Sigmoid colon (tissue), 7 donors: ENCODE data around the gene LPA. TPM values are rescaled to one million over a fixed set of nuclear protein-coding genes. Genes with fewer than 3 reads are reported as not detected.
"Not testable (repeated sequence)": the region's sequence is repeated elsewhere in the genome, so short reads cannot be mapped to it uniquely, and the experiment has no call there.

Source experiments
- DNase-seq: peaks from one replicate; pipeline ENCODE4 v3.0.0-alpha.2; 2019
- H3K27ac ChIP-seq, 4 donors: fragments of 200-600 bp; sonication (generic); one replicate each; pipeline ENCODE4 v1.5.1; 2016 to 2019; ENCODE audit warnings: mild to moderate bottlenecking in 1 of 4
- H3K27me3 ChIP-seq, 3 donors: fragments of 200-600 bp; sonication (generic); one replicate each; pipeline ENCODE4 v1.5.1; 2019; ENCODE audit warnings: mild to moderate bottlenecking in 1 of 3
- H3K36me3 ChIP-seq, 4 donors: fragments of 200-600 bp; sonication (generic); one replicate each; pipeline ENCODE4 v1.5.1; 2016 to 2019
- H3K4me1 ChIP-seq, 4 donors: fragments of 200-600 bp; sonication (generic); one replicate each; pipeline ENCODE4 v1.5.1; 2017 to 2019
- H3K4me3 ChIP-seq, 4 donors: fragments of 200-600 bp; sonication (generic); one replicate each; pipeline ENCODE4 v1.5.1; 2017 to 2019; ENCODE audit warnings: mild to moderate bottlenecking in 2 of 4, moderate library complexity in 1 of 4
- H3K9me3 ChIP-seq, 4 donors: fragments of 200-600 bp in 3 of 4; sonication (generic) in 3 of 4; one replicate each; pipeline versions ENCODE4 v1.5.1 to v1.6.1; 2013 to 2019
- CTCF ChIP-seq, 4 experiments: fragments of 450-650 bp in 3 of 4; fragments of 200-600 bp in 1 of 4; IDR thresholded peaks; one replicate each; pipeline ENCODE4 v1.5.1; 2016 to 2019; ENCODE audit warnings: antibody characterized with exemption in 4 of 4, mild to moderate bottlenecking in 3 of 4, moderate library complexity in 2 of 4
- EP300 ChIP-seq, 4 donors: sonication (generic); formaldehyde crosslinking; IDR thresholded peaks; one replicate each; pipeline ENCODE4 v1.6.1; 2017; ENCODE audit warnings: antibody characterized with exemption in 4 of 4
- POLR2A ChIP-seq, 2 donors: fragments of 450-650 bp; IDR thresholded peaks; one replicate each; pipeline ENCODE4 v1.6.1; 2016; ENCODE audit warnings: antibody characterized with exemption in 2 of 2, mild to moderate bottlenecking in 2 of 2, moderate library complexity in 2 of 2
- POLR2AphosphoS5 ChIP-seq, 4 donors: sonication (generic); formaldehyde crosslinking; IDR thresholded peaks; one replicate each; pipeline ENCODE4 v1.6.1; 2017; ENCODE audit warnings: antibody characterized with exemption in 4 of 4
- WGBS, 2 donors: extraction: QIAGEN DNeasy Blood & Tissue Kit; methylation state at CpG; one replicate each; pipeline ENCODE4 v1.1.7; 2013; 5-methylcytosine and 5-hydroxymethylcytosine counted together
- intact Hi-C: fragments of 100-400 bp; cut with DNase I; formaldehyde crosslinking; loops from one replicate; pipeline ENCODE4 v1.15.1; 2023
- polyA plus RNA-seq, 3 donors: library from polyadenylated mRNA; stranded (reverse); fragments of 200-250 nt; gene quantifications; one replicate each; pipeline ENCODE4 v1.2.3, GENCODE V29; 2013
- total RNA-seq, 4 donors: library from RNA; depleted of rRNA; stranded (reverse); fragments of >200 nt; gene quantifications; one replicate each; pipeline ENCODE4 v1.1.0, GENCODE V29; 2016
- donor health status: healthy with polysubstance abuse.
- donor health status: Bipolar disorder and iron deficiency.
- donor health status: healthy.

LPA gene
- total and polyA plus RNA-seq, 7 donors: 0.01 TPM; not detected in 6

DNA sequence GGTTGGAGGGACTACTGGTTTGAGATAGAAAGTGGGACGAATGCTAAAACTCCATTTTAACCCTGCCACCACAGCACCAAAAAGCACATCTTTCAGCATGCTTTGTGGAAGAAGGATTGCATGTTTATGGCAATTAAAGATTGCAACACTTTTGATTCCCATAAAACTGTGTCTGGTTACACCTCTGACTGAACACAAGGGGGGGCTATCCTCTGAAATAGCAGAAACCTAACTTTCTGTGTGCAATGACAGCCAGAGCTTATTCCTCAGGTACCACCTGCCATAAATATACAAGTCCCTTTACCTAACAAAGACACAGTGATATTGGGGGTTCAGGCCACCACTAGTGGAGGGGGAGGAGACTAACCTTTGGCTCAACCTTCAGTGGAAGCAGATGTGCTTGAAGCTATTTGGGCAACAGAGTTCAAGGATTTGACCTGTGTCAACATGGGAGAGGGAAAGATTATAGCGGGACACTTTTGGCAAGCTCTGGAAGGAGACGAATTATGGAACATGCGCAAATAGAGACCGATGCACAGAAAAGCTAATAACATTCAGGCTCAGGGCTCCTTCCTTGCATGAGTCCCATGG lies 28.4 kb upstream of the LPA start:
- H3K27me3 ChIP-seq: no peaks in the 10 kb centered on the region
- no peak for DNase-seq
- H3K36me3 ChIP-seq: no peaks in the 10 kb centered on the region
- TF ChIP-seq POLR2A (IDR thresholded peaks at IDR 0.05): no peak
- no peak overlapping the region for H3K4me3 ChIP-seq
- 81 to 91% methylated on average over 5 of the region's 5 CpGs for WGBS, 2 donors
- no peaks in the 10 kb centered on the region for H3K4me1 ChIP-seq
- intact Hi-C loops: no loop called here
- no peaks in the 10 kb centered on the region for H3K9me3 ChIP-seq
- H3K27ac ChIP-seq: no peak overlapping the region

DNA sequence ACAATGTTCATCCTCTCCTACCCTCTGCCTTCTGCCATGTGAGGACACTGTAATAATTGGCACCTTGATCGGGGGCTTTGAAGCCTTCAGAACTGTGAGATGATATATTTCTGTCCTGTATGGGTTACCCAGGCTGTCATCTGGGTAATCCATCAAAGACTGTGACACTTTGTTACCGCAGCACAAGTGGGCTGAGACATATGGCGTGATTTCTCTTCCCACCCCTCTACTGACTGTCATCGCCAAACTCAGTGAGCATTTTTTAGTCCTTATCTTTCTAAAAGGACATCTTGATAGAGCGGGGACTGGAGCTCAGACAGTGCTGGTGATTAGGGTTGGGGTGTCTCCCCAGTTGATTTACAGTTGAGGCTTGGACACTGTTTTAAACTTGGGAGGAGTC lies 27.5 kb upstream of the LPA start:
- TF ChIP-seq EP300 (IDR thresholded peaks at IDR 0.05) (no peak), CTCF (IDR thresholded peaks at IDR 0.05) (no peak), POLR2AphosphoS5 (IDR thresholded peaks at IDR 0.05) (no peak), POLR2A (IDR thresholded peaks at IDR 0.05) (no peak)
- Histone ChIP-seq H3K36me3 (no peaks in the 10 kb centered on the region), H3K4me3 (no peak overlapping the region), H3K27ac (no peak overlapping the region), H3K4me1 (no peaks in the 10 kb centered on the region), H3K9me3 (no peaks in the 10 kb centered on the region), H3K27me3 (no peaks in the 10 kb centered on the region)
- intact Hi-C loops: no loop called here
- 88 to 90% methylated on average over 5 of the region's 5 CpGs for WGBS, 2 donors
- no peak for DNase-seq

DNA sequence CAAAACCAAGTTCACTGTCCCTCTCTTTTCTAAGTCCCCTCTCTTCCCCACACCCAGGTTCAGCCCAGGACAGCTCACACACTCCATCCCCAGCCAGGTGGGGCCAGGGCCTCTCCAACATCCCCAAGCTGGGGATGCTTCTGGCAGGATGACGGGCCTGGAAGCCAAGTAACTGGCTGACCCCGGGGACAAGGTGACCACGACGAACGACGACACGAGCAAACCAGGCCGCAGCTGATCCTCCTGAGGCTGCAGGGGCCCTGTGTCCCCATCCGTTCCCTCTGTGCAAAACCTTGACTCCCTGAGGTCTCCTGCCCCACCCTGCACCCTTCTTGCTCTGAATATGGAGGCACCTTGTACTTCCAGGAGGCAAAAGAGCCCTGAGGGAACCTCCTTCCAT lies 26.4 kb upstream of the LPA start:
- H3K36me3 ChIP-seq: no peaks in the 10 kb centered on the region
- TF ChIP-seq POLR2AphosphoS5 (IDR thresholded peaks at IDR 0.05): no peak
- TF ChIP-seq EP300 (IDR thresholded peaks at IDR 0.05): no peak
- TF ChIP-seq CTCF (IDR thresholded peaks at IDR 0.05): no peak
- TF ChIP-seq POLR2A (IDR thresholded peaks at IDR 0.05): no peak
- no peaks in the 10 kb centered on the region for H3K9me3 ChIP-seq
- no peak overlapping the region for H3K4me3 ChIP-seq
- no peak overlapping the region for H3K27ac ChIP-seq
- DNase-seq: no peak
- WGBS, 2 donors: 89 to 91% methylated on average over 9 of the region's 9 CpGs
- no peaks in the 10 kb centered on the region for H3K27me3 ChIP-seq
- intact Hi-C loops: no loop called here
- H3K4me1 ChIP-seq: no peaks in the 10 kb centered on the region

DNA sequence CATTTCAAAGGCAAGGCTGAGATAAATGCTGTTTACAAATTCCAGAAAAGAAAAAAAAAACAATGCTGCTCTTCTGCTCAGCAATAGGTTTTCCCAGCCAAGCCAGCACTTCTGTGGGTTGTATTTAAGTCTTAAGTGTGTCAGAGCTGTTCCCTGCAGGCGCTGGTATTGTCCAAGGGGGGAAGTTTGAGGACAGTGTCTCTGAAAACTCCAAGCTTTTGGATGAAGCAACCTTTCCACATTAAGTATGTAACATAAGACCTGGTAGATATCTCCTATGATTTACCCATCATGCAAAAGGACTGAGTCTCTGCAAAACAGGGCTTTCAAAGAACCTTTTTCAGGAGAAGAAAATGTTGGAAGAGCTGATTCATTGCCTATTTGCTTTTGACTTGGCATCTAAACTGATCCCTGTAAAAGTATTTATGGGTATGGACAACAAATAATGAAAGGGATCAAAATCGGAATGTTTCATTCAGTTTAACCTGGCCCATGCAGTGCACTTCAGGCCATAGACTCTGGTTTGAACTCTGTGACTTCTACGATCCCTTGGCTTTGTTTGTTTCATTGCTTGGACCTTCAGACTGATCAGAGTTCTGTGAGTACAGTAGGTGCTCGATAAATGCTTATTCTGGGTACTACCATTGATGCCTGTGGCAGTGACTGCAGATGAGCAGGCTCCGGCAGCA lies 21.8 kb upstream of the LPA start:
- Histone ChIP-seq H3K4me1 (no peaks in the 10 kb centered on the region), H3K36me3 (no peaks in the 10 kb centered on the region), H3K4me3 (no peak overlapping the region), H3K27ac (no peak overlapping the region), H3K27me3 (no peaks in the 10 kb centered on the region), H3K9me3 (no peaks in the 10 kb centered on the region)
- WGBS, 2 donors: 75 to 85% methylated on average over 5 of the region's 5 CpGs
- TF ChIP-seq CTCF (IDR thresholded peaks at IDR 0.05): no peak
- no peak for TF ChIP-seq POLR2A (IDR thresholded peaks at IDR 0.05)
- TF ChIP-seq POLR2AphosphoS5 (IDR thresholded peaks at IDR 0.05): no peak
- no peak for TF ChIP-seq EP300 (IDR thresholded peaks at IDR 0.05)
- no peak for DNase-seq
- intact Hi-C loops: no loop called here

- H3K27ac ChIP-seq, H3K36me3 ChIP-seq, H3K27me3 ChIP-seq, H3K4me3 ChIP-seq, intact Hi-C loops, H3K9me3 ChIP-seq, DNase-seq, H3K4me1 ChIP-seq: not testable (repeated sequence)
- 87 to 90% methylated on average over 28 to 29 of the region's 32 CpGs for WGBS, 2 donors
Measured at GRCh38 chr6:160685101-160685761, 21.2 kb upstream of the LPA start.
